Measurements from ENCODE around the gene NNAT. TPM values are rescaled to one million over a fixed set of nuclear protein-coding genes. Genes with fewer than 3 reads are reported as not detected.
A peak's percentile ranks its signal among the peaks of the same experiment; 100 is the strongest.
"Not testable (repeated sequence)": the region's sequence is repeated elsewhere in the genome, so short reads cannot be mapped to it uniquely, and the experiment has no call there.

The NNAT gene
- total RNA-seq, 1 donor = 1.3 TPM

DNA sequence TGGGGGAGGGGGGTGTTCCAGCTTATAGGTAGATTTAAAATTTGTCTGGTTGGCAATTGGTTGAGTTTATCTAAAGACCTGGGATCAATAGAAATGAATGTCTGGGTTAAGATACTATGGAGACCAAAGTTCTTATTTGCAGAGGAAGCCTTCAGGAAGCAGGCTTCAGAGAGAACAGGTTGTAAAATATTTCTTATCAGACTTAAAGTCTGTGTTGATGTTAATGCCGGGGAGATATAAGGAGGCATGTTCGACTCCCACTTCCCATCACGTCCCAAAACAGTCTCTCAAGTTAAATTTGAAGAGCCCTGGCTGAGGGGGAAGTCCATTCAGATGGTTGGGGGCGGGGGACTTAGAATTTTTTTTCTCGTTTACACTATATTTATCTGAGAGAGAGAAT, 19.0 kb downstream of the NNAT start:
- DNase-seq (ENCODE audit: low read depth) = no peak
- TF ChIP-seq, protein P1, sequence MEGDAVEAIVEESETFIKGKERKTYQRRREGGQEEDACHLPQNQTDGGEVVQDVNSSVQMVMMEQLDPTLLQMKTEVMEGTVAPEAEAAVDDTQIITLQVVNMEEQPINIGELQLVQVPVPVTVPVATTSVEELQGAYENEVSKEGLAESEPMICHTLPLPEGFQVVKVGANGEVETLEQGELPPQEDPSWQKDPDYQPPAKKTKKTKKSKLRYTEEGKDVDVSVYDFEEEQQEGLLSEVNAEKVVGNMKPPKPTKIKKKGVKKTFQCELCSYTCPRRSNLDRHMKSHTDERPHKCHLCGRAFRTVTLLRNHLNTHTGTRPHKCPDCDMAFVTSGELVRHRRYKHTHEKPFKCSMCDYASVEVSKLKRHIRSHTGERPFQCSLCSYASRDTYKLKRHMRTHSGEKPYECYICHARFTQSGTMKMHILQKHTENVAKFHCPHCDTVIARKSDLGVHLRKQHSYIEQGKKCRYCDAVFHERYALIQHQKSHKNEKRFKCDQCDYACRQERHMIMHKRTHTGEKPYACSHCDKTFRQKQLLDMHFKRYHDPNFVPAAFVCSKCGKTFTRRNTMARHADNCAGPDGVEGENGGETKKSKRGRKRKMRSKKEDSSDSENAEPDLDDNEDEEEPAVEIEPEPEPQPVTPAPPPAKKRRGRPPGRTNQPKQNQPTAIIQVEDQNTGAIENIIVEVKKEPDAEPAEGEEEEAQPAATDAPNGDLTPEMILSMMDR (IDR thresholded peaks at IDR 0.05; ENCODE audit: insufficient read depth, low read depth, low read length) = no peak
- no peak overlapping the region for H3K4me3 ChIP-seq (ENCODE audit: low read depth, low read length)

- DNase-seq (ENCODE audit: low read depth); H3K4me3 ChIP-seq (ENCODE audit: low read depth, low read length): not testable (repeated sequence)
These were observed 19.8 kb downstream of the NNAT start for GRCh38 chr20:37540838-37541237.

GRCh38 chr20:37541326-37541725, 20.3 kb downstream of the NNAT start:
- DNase-seq (ENCODE audit: low read depth) = no peak
- TF ChIP-seq, protein P1 (IDR thresholded peaks at IDR 0.05; ENCODE audit: insufficient read depth, low read depth, low read length) = no peak

DNA sequence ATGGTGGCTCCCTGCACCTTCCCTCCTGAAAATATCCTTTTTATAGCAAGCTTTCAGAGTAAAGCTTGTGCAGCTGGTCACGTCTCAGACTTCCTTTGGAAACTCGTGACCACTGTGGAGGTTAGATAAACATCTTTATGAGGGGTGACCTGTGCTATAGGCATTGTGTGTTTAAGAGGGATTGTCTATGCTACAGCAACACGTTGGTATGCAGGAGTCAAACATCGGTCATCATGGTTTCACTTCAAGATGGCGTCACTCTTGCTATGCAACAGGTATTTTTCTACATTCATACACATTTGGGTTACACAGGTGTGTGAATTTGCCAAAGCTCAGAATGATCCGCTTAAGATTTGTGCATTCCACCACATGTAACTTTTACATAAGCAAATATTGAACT, 21.2 kb downstream of the NNAT start:
- no peak overlapping the region for H3K4me3 ChIP-seq (ENCODE audit: low read depth, low read length)
- DNase-seq (ENCODE audit: low read depth) = no peak
- TF ChIP-seq, protein P1 (IDR thresholded peaks at IDR 0.05; ENCODE audit: insufficient read depth, low read depth, low read length) = no peak

More at GRCh38 chr20:37541326-37541725, 20.3 kb downstream of the NNAT start:
- H3K4me3 ChIP-seq (ENCODE audit: low read depth, low read length) = no peak overlapping the region

DNA sequence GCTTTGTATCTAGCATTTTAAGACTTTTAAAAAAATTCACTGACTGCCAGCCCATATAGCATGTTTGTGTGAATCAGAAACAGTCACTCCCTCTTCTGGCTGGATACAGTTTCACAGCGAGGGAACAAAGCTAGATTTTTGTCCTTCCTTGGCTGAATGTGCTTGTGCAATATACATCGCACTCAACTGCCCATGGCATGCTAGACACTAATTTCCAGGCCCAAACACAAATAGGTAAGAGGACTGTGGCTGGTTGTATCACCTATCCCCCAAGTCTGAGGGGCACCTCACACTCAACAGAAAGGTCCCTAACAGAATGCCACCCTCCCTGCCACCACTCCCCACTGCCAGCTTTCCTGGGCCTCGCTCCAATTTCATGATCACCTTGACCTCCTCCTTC, 22.8 kb downstream of the NNAT start:
- DNase-seq (ENCODE audit: low read depth) = peak; percentile 43
- TF ChIP-seq, protein P1 (IDR thresholded peaks at IDR 0.05; ENCODE audit: insufficient read depth, low read depth, low read length) = peak; percentile 55
- H3K4me3 ChIP-seq (ENCODE audit: low read depth, low read length) = no peak overlapping the region

GRCh38 chr20:37544386-37544785, 23.3 kb downstream of the NNAT start:
- no peak overlapping the region for H3K4me3 ChIP-seq (ENCODE audit: low read depth, low read length)
- DNase-seq (ENCODE audit: low read depth) = no peak
- TF ChIP-seq, protein P1 (IDR thresholded peaks at IDR 0.05; ENCODE audit: insufficient read depth, low read depth, low read length) = no peak

DNA sequence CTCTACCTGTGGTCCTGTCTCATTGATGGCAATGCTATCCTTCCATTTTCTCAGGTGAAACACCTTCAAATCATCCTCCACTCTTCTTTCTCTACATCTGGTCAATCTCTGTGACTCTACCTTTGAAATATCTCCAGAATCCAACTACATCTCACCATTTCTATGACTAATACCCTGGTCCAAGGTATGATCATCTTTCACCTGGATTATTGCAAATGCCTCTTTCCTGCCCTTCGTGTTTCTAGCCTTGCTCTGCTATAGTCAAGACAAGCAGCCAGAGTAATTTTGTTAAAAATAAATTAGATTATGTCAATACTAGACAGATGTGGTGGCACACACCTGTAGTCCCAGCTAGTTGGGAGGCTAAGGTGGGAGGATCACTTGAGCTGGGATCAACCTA, 24.5 kb downstream of the NNAT start:
- TF ChIP-seq, protein P1 (IDR thresholded peaks at IDR 0.05; ENCODE audit: insufficient read depth, low read depth, low read length) = no peak
- no peak overlapping the region for H3K4me3 ChIP-seq (ENCODE audit: low read depth, low read length)
- no peak for DNase-seq (ENCODE audit: low read depth)
